Neural progenitor cell (in vitro differentiated cells): ENCODE measurements around the gene RAPGEF5. TPM values are rescaled to one million over a fixed set of nuclear protein-coding genes. Genes with fewer than 3 reads are reported as not detected.

Source experiments
- DNase-seq: peaks from one replicate; pipeline ENCODE4 v3.0.0-alpha.2; 2016; ENCODE audit warnings: low spot score
- H2AFZ ChIP-seq: fragments of 200-600 bp; sonication (generic); replicated peaks from 2 replicates; pipeline ENCODE4 v1.6.1; 2016; ENCODE audit warnings: antibody characterized with exemption
- H3F3A ChIP-seq: fragments of 200-600 bp; sonication (generic); 2 replicates; pipeline ENCODE4 v1.6.1; 2016; ENCODE audit warnings: antibody characterized with exemption, low read depth
- H3K27ac ChIP-seq: fragments of 200-600 bp; sonication (generic); 2 replicates; pipeline ENCODE4 v1.5.1; 2016; ENCODE audit warnings: mild to moderate bottlenecking
- H3K27me3 ChIP-seq: fragments of 200-600 bp; sonication (generic); 2 replicates; pipeline ENCODE4 v1.6.1; 2016; ENCODE audit warnings: mild to moderate bottlenecking, moderate library complexity
- H3K36me3 ChIP-seq: fragments of 200-600 bp; sonication (generic); 2 replicates; pipeline ENCODE4 v1.5.1; 2016
- H3K4me1 ChIP-seq: fragments of 200-600 bp; sonication (generic); 2 replicates; pipeline ENCODE4 v1.6.1; 2016; ENCODE audit warnings: mixed run types
- H3K4me2 ChIP-seq: fragments of 200-600 bp; sonication (generic); 2 replicates; pipeline ENCODE4 v1.6.1; 2016
- H3K4me3 ChIP-seq: fragments of 200-600 bp; sonication (generic); 2 replicates; pipeline ENCODE4 v1.5.1; 2016
- H3K79me2 ChIP-seq: fragments of 200-600 bp; sonication (generic); 2 replicates; pipeline ENCODE4 v1.6.1; 2016; ENCODE audit warnings: low read depth
- H3K9ac ChIP-seq: fragments of 200-600 bp; sonication (generic); 2 replicates; pipeline ENCODE4 v1.6.1; 2016
- H3K9me3 ChIP-seq: fragments of 200-600 bp; sonication (generic); 2 replicates; pipeline ENCODE4 v1.5.1; 2016; ENCODE audit warnings: low read depth
- H4K20me1 ChIP-seq: fragments of 200-600 bp; sonication (generic); 2 replicates; pipeline ENCODE4 v1.6.1; 2016; ENCODE audit warnings: low read depth
- H3K27ac Mint-ChIP-seq: 3 replicates; pipeline ENCODE4 v1.8.0; 2021; ENCODE audit warnings: mixed read lengths
- H3K27me3 Mint-ChIP-seq: 2 replicates; pipeline ENCODE4 v1.8.0; 2022; ENCODE audit warnings: low read depth, mild to moderate bottlenecking, inconsistent platforms, moderate library complexity, mixed read lengths; ENCODE audit not compliant: insufficient read depth
- H3K36me3 Mint-ChIP-seq: 3 replicates; pipeline ENCODE4 v1.8.0; 2021; ENCODE audit warnings: mixed read lengths
- H3K4me1 Mint-ChIP-seq: 3 replicates; pipeline ENCODE4 v1.8.0; 2021; ENCODE audit warnings: mixed read lengths
- H3K4me3 Mint-ChIP-seq: 3 replicates; pipeline ENCODE4 v1.8.0; 2021; ENCODE audit warnings: mild to moderate bottlenecking, moderate library complexity, mixed read lengths
- H3K9me3 Mint-ChIP-seq: 3 replicates; pipeline ENCODE4 v1.8.0; 2020; ENCODE audit warnings: mixed read lengths
- CTCF ChIP-seq: fragments of 200-600 bp; sonication (generic); IDR thresholded peaks from 2 replicates; pipeline ENCODE4 v1.5.1; 2017; ENCODE audit warnings: antibody characterized with exemption, mild to moderate bottlenecking
- EZH2 ChIP-seq: fragments of 200-600 bp; sonication (generic); IDR thresholded peaks from 2 replicates; pipeline ENCODE4 v1.6.1; 2017; ENCODE audit warnings: antibody characterized with exemption, mild to moderate bottlenecking, moderate library complexity
- EZH2phosphoT487 ChIP-seq: fragments of 200-600 bp; sonication (generic); IDR thresholded peaks from 2 replicates; pipeline ENCODE4 v1.6.1; 2017; ENCODE audit warnings: antibody characterized with exemption
- total RNA-seq: library from RNA; depleted of rRNA; stranded (reverse); fragments of >200 nt; gene quantifications from 2 replicates; pipeline ENCODE4 v1.2.3, GENCODE V29; 2015; ENCODE audit warnings: low replicate concordance

RAPGEF5 gene
- total RNA-seq, 1 donor from 2014 or later = 5.7 TPM

DNA sequence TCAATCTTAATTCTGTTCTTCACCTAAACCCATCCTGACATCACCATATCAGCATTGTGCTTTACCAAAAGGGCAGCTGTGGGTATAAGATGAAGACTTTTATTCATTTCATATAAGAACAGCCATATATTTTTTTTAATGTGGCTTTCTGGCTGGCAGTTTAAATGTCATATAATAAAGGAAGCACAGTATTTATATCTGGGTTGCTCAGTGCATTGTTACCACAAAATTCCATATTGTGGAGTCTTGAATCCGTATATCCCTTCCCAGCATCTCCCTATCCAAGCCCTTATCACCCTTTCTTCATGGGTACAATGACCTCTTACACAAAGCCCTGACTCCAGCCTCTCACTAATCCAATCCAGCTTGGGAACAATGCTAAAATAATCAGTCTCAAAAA is 125.8 kb downstream of the RAPGEF5 start:
- no peaks in the 10 kb centered on the region for H3F3A ChIP-seq
- H3K27me3 ChIP-seq = no peaks in the 10 kb centered on the region
- Mint-ChIP-seq H3K9me3 (no peaks in the 10 kb centered on the region), H3K27ac (no peak overlapping the region), H3K36me3 (no peaks in the 10 kb centered on the region), H3K4me3 (no peak overlapping the region), H3K27me3 (no peaks in the 10 kb centered on the region), H3K4me1 (peaks cover 17% of the 10 kb centered on the region)
- DNase-seq = no peak
- peaks cover 12% of the 10 kb centered on the region for H3K4me1 ChIP-seq
- no peak overlapping the region for H3K4me3 ChIP-seq
- no peak overlapping the region for H3K9ac ChIP-seq
- H3K9me3 ChIP-seq = no peaks in the 10 kb centered on the region
- H3K4me2 ChIP-seq = no peak overlapping the region
- TF ChIP-seq EZH2 (no peak), EZH2phosphoT487 (no peak), CTCF (no peak)
- H4K20me1 ChIP-seq = no peaks in the 10 kb centered on the region
- no peaks in the 10 kb centered on the region for H3K36me3 ChIP-seq
- no peaks in the 10 kb centered on the region for H3K79me2 ChIP-seq
- no peak overlapping the region for H2AFZ ChIP-seq
- no peak overlapping the region for H3K27ac ChIP-seq

GRCh38 chr7:22230238-22230637 is 126.7 kb downstream of the RAPGEF5 start:
- H3K9me3 Mint-ChIP-seq = no peaks in the 10 kb centered on the region
- Histone ChIP-seq H3K4me1 (peaks cover 12% of the 10 kb centered on the region), H3K79me2 (no peaks in the 10 kb centered on the region), H3K27ac (no peak overlapping the region), H2AFZ (no peak overlapping the region), H3K9ac (no peak overlapping the region), H3K4me3 (no peak overlapping the region), H3K36me3 (no peaks in the 10 kb centered on the region), H3K9me3 (no peaks in the 10 kb centered on the region), H3K27me3 (no peaks in the 10 kb centered on the region), H3F3A (no peaks in the 10 kb centered on the region), H3K4me2 (no peak overlapping the region), H4K20me1 (no peaks in the 10 kb centered on the region)
- DNase-seq = no peak
- H3K4me3 Mint-ChIP-seq = no peak overlapping the region
- H3K27ac Mint-ChIP-seq = no peak overlapping the region
- no peaks in the 10 kb centered on the region for H3K27me3 Mint-ChIP-seq
- H3K36me3 Mint-ChIP-seq = no peaks in the 10 kb centered on the region
- TF ChIP-seq EZH2 (no peak), CTCF (no peak), EZH2phosphoT487 (no peak)
- peaks cover 17% of the 10 kb centered on the region for H3K4me1 Mint-ChIP-seq

DNA sequence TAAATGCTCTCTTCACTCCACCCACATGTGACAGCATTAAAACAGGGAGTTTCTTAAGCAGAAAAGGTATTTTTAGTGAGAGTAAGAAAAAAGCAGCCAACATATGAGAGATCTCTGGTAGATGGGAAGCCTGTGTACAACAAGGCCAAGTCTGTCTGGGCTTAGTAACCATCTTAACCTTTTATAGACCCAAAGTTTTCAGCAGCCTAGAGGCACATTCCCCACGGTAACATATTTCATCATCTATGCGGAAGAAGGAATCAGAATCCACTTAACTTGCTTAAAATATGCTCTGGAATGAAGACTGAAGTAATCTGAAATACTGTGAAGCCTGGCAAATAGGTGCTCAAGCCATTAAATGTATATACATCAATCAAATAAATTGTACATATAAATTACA is 127.8 kb downstream of the RAPGEF5 start:
- Histone ChIP-seq H3K4me1 (peaks cover 6% of the 10 kb centered on the region), H3K79me2 (no peaks in the 10 kb centered on the region), H3K9me3 (no peaks in the 10 kb centered on the region), H4K20me1 (no peaks in the 10 kb centered on the region), H3K27me3 (no peaks in the 10 kb centered on the region), H3F3A (no peaks in the 10 kb centered on the region), H3K4me2 (no peak overlapping the region), H3K36me3 (no peaks in the 10 kb centered on the region), H3K9ac (no peak overlapping the region), H3K4me3 (no peak overlapping the region), H3K27ac (no peak overlapping the region), H2AFZ (no peak overlapping the region)
- Mint-ChIP-seq H3K27me3 (no peaks in the 10 kb centered on the region), H3K9me3 (no peaks in the 10 kb centered on the region), H3K27ac (no peak overlapping the region), H3K4me3 (no peak overlapping the region), H3K36me3 (no peaks in the 10 kb centered on the region), H3K4me1 (peaks cover 17% of the 10 kb centered on the region)
- DNase-seq = no peak
- TF ChIP-seq EZH2phosphoT487 = no peak
- TF ChIP-seq EZH2 = no peak
- TF ChIP-seq CTCF = no peak

DNA sequence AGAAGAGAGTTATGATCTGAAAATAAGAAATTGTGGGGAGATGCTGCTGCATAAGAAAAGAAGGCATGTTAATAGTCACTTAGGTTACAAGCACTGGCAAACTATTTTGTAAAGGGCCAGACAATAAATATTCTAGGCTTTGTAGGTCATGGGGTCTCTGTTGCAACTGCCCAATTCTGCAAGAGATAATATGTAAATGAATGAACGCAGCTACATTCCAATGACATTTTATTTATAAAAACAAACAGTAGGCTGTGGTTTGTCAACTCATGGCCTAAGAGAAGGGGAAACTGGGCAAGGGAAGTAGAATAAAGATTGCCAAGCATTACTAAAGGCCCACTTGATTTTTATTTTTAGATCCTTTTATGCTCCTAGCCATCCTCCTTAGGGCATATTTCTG is 133.1 kb downstream of the RAPGEF5 start:
- H2AFZ ChIP-seq = no peak overlapping the region
- H4K20me1 ChIP-seq = no peaks in the 10 kb centered on the region
- no peaks in the 10 kb centered on the region for H3K9me3 ChIP-seq
- no peaks in the 10 kb centered on the region for H3K36me3 ChIP-seq
- no peaks in the 10 kb centered on the region for H3F3A ChIP-seq
- no peaks in the 10 kb centered on the region for H3K79me2 ChIP-seq
- Mint-ChIP-seq H3K9me3 (peaks cover 13% of the 10 kb centered on the region), H3K27me3 (no peaks in the 10 kb centered on the region), H3K4me3 (no peak overlapping the region), H3K27ac (no peak overlapping the region), H3K36me3 (peaks cover 2% of the 10 kb centered on the region), H3K4me1 (peaks cover 4% of the 10 kb centered on the region)
- H3K4me2 ChIP-seq = no peak overlapping the region
- no peak for TF ChIP-seq EZH2phosphoT487
- no peak for TF ChIP-seq CTCF
- TF ChIP-seq EZH2 = no peak
- peaks cover 4% of the 10 kb centered on the region for H3K4me1 ChIP-seq
- H3K4me3 ChIP-seq = no peak overlapping the region
- DNase-seq = no peak
- H3K9ac ChIP-seq = no peak overlapping the region
- H3K27me3 ChIP-seq = no peaks in the 10 kb centered on the region
- no peak overlapping the region for H3K27ac ChIP-seq
